ENCODE measurements around the gene PRPF4.
"Not testable (repeated sequence)": the region's sequence is repeated elsewhere in the genome, so short reads cannot be mapped to it uniquely, and the experiment has no call there.

The PRPF4 gene

DNA sequence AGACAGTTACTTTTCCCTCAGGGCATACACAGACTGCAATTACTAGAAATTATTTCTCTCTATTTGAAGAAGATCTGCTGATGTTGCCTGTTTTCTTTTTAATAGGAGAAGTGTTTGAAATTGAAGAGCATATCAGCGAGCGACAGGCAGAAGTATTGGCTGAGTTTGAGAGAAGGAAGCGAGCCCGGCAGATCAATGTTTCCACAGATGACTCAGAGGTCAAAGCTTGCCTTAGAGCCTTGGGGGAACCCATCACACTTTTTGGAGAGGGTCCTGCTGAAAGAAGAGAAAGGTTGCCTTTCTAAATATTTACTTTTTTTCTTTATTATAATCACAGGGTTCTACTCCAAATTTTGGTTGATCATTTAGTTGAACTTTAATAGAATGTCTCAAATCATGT is 3.4 kb downstream of the PRPF4 start:
- no peak for ATAC-seq (ENCODE audit: low read depth)
- DNase-seq (ENCODE audit: low spot score), result no peak
- Histone ChIP-seq H3K36me3 (ENCODE audit: low read depth) (peaks cover 79% of the 10 kb centered on the region), H3K27ac (ENCODE audit: poor library complexity, severe bottlenecking) (no peak overlapping the region), H3K4me3 (ENCODE audit: severe bottlenecking) (no peak overlapping the region), H3K9me3 (ENCODE audit: severe bottlenecking) (no peaks in the 10 kb centered on the region), H3K27me3 (ENCODE audit: insufficient read depth, poor library complexity, severe bottlenecking) (no peaks in the 10 kb centered on the region), H3K4me1 (ENCODE audit: insufficient read depth, poor library complexity, severe bottlenecking) (peaks cover 11% of the 10 kb centered on the region)
- TF ChIP-seq, protein P1, sequence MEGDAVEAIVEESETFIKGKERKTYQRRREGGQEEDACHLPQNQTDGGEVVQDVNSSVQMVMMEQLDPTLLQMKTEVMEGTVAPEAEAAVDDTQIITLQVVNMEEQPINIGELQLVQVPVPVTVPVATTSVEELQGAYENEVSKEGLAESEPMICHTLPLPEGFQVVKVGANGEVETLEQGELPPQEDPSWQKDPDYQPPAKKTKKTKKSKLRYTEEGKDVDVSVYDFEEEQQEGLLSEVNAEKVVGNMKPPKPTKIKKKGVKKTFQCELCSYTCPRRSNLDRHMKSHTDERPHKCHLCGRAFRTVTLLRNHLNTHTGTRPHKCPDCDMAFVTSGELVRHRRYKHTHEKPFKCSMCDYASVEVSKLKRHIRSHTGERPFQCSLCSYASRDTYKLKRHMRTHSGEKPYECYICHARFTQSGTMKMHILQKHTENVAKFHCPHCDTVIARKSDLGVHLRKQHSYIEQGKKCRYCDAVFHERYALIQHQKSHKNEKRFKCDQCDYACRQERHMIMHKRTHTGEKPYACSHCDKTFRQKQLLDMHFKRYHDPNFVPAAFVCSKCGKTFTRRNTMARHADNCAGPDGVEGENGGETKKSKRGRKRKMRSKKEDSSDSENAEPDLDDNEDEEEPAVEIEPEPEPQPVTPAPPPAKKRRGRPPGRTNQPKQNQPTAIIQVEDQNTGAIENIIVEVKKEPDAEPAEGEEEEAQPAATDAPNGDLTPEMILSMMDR (IDR thresholded peaks at IDR 0.05; ENCODE audit: poor library complexity, severe bottlenecking), result no peak

DNA sequence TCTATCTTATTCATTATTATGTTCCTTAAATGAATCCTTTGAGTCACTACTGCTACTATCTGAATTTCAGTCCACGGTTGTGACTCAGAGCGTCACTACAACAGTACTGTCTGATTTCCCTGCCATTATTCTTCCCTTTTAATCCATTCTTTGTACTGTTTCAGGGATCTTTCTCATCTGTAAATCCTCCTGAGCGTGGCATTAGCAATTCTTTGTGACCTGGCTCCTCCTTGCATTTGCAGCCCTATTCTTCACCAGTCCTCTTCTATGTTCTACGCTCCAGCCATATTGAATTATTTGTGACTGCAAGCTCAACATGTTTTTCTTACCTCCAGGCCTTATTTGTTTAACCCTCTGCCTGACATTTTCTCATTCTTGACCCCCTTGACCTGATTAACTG is 5.9 kb downstream of the PRPF4 start:
- ATAC-seq (ENCODE audit: low read depth) (no peak), DNase-seq (ENCODE audit: low spot score) (no peak)
- peaks cover 100% of the 10 kb centered on the region for H3K36me3 ChIP-seq (ENCODE audit: low read depth)
- no peak overlapping the region for H3K27ac ChIP-seq (ENCODE audit: poor library complexity, severe bottlenecking)
- H3K27me3 ChIP-seq (ENCODE audit: insufficient read depth, poor library complexity, severe bottlenecking), result no peaks in the 10 kb centered on the region
- H3K4me3 ChIP-seq (ENCODE audit: severe bottlenecking), result no peak overlapping the region
- H3K9me3 ChIP-seq (ENCODE audit: severe bottlenecking), result no peaks in the 10 kb centered on the region
- H3K4me1 ChIP-seq (ENCODE audit: insufficient read depth, poor library complexity, severe bottlenecking), result peaks cover 5% of the 10 kb centered on the region
- TF ChIP-seq, protein P1 (IDR thresholded peaks at IDR 0.05; ENCODE audit: poor library complexity, severe bottlenecking), result no peak

DNA sequence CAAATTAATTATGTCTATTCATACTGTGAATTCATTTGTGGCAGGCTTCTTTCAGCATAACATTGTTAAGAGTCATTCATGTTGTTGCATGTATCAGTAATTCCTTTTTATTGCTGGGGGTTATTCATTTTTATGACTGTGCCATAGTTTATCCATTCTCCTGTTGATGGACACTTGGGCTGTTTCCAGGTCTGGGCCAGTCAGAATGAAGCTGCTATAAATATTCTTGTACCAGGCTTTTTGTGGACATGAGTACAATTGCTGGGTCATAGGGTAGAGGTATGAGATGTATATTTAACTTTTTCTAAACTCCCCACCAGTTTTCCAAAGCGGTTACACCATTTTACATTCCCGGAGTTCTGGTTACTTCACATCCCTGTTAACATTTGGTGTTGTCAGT is 13.6 kb downstream of the PRPF4 start:
- TF ChIP-seq, protein P1 (IDR thresholded peaks at IDR 0.05; ENCODE audit: poor library complexity, severe bottlenecking), result no peak
- H3K36me3 ChIP-seq (ENCODE audit: low read depth), result peaks cover 95% of the 10 kb centered on the region

DNA sequence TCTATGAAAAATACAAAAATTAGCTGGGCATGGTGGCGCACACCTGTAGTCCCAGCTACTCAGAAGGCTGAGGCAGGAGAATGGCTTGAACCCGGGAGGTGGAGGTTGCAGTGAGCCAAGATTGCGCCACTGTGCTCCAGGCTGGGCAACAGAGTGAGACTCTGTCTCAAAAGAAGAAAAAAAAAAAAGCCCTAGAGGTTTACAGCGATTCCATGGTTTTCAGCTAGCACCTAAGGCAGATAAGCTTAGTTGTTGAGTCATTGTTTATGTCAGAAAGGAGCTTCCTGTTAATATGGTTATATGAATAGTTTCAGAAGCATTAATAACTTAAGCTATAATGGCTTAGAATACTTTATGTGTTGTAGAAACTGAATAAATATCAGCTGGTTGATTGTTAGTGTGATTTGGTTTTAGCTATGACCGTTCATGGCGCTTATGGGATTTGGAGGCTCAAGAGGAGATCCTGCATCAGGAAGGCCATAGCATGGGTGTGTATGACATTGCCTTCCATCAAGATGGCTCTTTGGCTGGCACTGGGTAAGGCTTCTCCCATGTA is 14.7 kb downstream of the PRPF4 start:
- DNase-seq (ENCODE audit: low spot score) (no peak), ATAC-seq (ENCODE audit: low read depth) (no peak)
- Histone ChIP-seq H3K4me3 (ENCODE audit: severe bottlenecking) (no peak overlapping the region), H3K27me3 (ENCODE audit: insufficient read depth, poor library complexity, severe bottlenecking) (no peaks in the 10 kb centered on the region), H3K36me3 (ENCODE audit: low read depth) (peaks cover 84% of the 10 kb centered on the region), H3K27ac (ENCODE audit: poor library complexity, severe bottlenecking) (no peak overlapping the region), H3K4me1 (ENCODE audit: insufficient read depth, poor library complexity, severe bottlenecking) (no peaks in the 10 kb centered on the region), H3K9me3 (ENCODE audit: severe bottlenecking) (no peaks in the 10 kb centered on the region)
- TF ChIP-seq, protein P1 (IDR thresholded peaks at IDR 0.05; ENCODE audit: poor library complexity, severe bottlenecking), result no peak

More for the DNA sequence above, 13.6 kb downstream of the PRPF4 start:
- H3K27me3 ChIP-seq (ENCODE audit: insufficient read depth, poor library complexity, severe bottlenecking), result no peaks in the 10 kb centered on the region
- H3K27ac ChIP-seq (ENCODE audit: poor library complexity, severe bottlenecking), result no peak overlapping the region
- H3K9me3 ChIP-seq (ENCODE audit: severe bottlenecking), result no peaks in the 10 kb centered on the region
- no peaks in the 10 kb centered on the region for H3K4me1 ChIP-seq (ENCODE audit: insufficient read depth, poor library complexity, severe bottlenecking)
- no peak for ATAC-seq (ENCODE audit: low read depth)
- DNase-seq (ENCODE audit: low spot score), result no peak
- no peak overlapping the region for H3K4me3 ChIP-seq (ENCODE audit: severe bottlenecking)

DNA sequence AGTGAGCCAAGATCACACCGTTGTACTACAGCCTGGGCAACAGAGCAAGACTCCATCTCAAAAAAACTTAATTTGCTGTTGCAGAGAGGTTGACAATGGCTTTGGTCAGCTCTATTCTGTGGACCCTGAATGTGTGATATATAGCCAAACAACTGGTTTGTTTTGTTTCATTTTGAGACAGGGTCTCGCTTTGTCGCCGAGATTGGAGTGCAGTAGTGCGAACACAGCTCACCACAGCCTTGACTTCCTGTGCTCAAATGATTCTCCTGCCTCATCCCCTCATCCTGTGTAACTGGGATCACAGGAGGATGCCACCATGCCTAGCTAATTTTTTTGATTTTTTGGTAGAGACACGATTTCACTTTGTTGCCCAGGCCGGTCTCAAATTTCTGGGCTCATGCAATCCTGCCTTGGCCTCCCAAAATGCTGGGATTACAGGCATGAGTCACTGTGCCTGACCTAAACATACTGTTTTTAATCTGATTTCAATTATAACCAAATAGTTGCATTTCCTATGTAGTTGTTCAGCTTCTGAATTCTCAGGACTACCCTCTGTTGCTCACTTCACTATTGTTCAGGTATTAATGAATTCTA is 17.9 kb downstream of the PRPF4 start:
- ATAC-seq (ENCODE audit: low read depth) (no peak), DNase-seq (ENCODE audit: low spot score) (no peak)
- no peak overlapping the region for H3K4me3 ChIP-seq (ENCODE audit: severe bottlenecking)
- TF ChIP-seq, protein P1 (IDR thresholded peaks at IDR 0.05; ENCODE audit: poor library complexity, severe bottlenecking), result no peak
- peaks cover 53% of the 10 kb centered on the region for H3K36me3 ChIP-seq (ENCODE audit: low read depth)
- H3K4me1 ChIP-seq (ENCODE audit: insufficient read depth, poor library complexity, severe bottlenecking), result no peaks in the 10 kb centered on the region
- no peak overlapping the region for H3K27ac ChIP-seq (ENCODE audit: poor library complexity, severe bottlenecking)
- H3K9me3 ChIP-seq (ENCODE audit: severe bottlenecking), result no peaks in the 10 kb centered on the region
- no peaks in the 10 kb centered on the region for H3K27me3 ChIP-seq (ENCODE audit: insufficient read depth, poor library complexity, severe bottlenecking)

DNA sequence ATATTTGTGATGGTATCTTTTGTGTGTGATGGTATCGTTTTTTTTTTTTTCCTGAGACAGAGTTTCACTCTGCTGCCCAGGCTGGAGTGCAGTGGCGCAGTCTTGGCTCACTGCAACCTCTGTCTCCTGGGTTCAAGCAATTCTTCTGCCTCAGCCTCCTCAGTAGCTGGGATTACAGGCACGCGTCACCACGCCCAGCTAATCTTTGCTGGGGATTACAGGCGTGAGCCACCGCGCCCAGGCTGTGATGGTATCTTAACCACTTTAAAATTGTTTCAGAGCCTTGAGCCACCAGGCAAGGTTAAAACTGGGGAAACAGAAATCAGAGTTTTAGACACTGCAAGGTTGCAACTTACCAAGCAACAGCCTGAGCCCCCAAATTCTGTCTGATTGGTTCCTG is 20.8 kb downstream of the PRPF4 start:
- not testable (repeated sequence) for H3K27ac ChIP-seq (ENCODE audit: poor library complexity, severe bottlenecking); H3K4me1 ChIP-seq (ENCODE audit: insufficient read depth, poor library complexity, severe bottlenecking); DNase-seq (ENCODE audit: low spot score); H3K27me3 ChIP-seq (ENCODE audit: insufficient read depth, poor library complexity, severe bottlenecking); H3K9me3 ChIP-seq (ENCODE audit: severe bottlenecking); H3K4me3 ChIP-seq (ENCODE audit: severe bottlenecking); ATAC-seq (ENCODE audit: low read depth)
- H3K36me3 ChIP-seq (ENCODE audit: low read depth), result peaks cover 25% of the 10 kb centered on the region
